Spleen (tissue), 11 donors: Measurements from ENCODE around the gene HMGA1. TPM values are rescaled to one million over a fixed set of nuclear protein-coding genes. Genes with fewer than 3 reads are reported as not detected.
"Not testable (repeated sequence)": the region's sequence is repeated elsewhere in the genome, so short reads cannot be mapped to it uniquely, and the experiment has no call there.

ENCODE experiments used
- DNase-seq: peaks from one replicate; pipeline ENCODE4 v3.0.0-alpha.2; 2020
- H3K27ac ChIP-seq, 8 donors: fragments of 200-600 bp; sonication (generic) in 7 of 8; 1 replicate in 4 of 8; 2 replicates in 4 of 8; pipeline versions ENCODE4 v1.5.0 to v1.8.0; 2016 to 2021; ENCODE audit warnings: inconsistent platforms in 4 of 8, mild to moderate bottlenecking in 4 of 8, moderate library complexity in 1 of 8
- H3K27me3 ChIP-seq, 7 donors: fragments of 200-600 bp; sonication (generic) in 6 of 7; replicated peaks in 1 of 7; 1 replicate in 4 of 7; 2 replicates in 3 of 7; pipeline versions ENCODE4 v1.5.0 to v1.8.0; 2016 to 2021; ENCODE audit warnings: inconsistent platforms in 3 of 7, mild to moderate bottlenecking in 1 of 7
- H3K36me3 ChIP-seq, 6 donors: fragments of 200-600 bp; sonication (generic) in 5 of 6; 1 replicate in 4 of 6; 2 replicates in 2 of 6; pipeline versions ENCODE4 v1.5.0 to v1.8.0; 2016 to 2021; ENCODE audit warnings: inconsistent platforms in 2 of 6
- H3K4me1 ChIP-seq, 6 donors: fragments of 200-600 bp; sonication (generic) in 5 of 6; 1 replicate in 3 of 6; 2 replicates in 3 of 6; pipeline versions ENCODE4 v1.5.0 to v1.8.0; 2016 to 2021; ENCODE audit warnings: inconsistent platforms in 3 of 6
- H3K4me3 ChIP-seq, 8 donors: fragments of 200-600 bp; sonication (generic) in 7 of 8; 1 replicate in 4 of 8; 2 replicates in 4 of 8; pipeline versions ENCODE4 v1.5.0 to v1.8.0; 2016 to 2021; ENCODE audit warnings: inconsistent platforms in 4 of 8, mild to moderate bottlenecking in 4 of 8, moderate library complexity in 2 of 8
- H3K9me3 ChIP-seq, 8 donors: fragments of 200-600 bp; sonication (generic) in 7 of 8; 1 replicate in 4 of 8; 2 replicates in 4 of 8; pipeline versions ENCODE4 v1.5.0 to v1.8.0; 2016 to 2021; ENCODE audit warnings: inconsistent platforms in 4 of 8
- POLR2A ChIP-seq, 3 donors: fragments of 450-650 bp; IDR thresholded peaks; one replicate each; pipeline ENCODE4 v1.5.1; 2017; ENCODE audit warnings: antibody characterized with exemption in 3 of 3, mild to moderate bottlenecking in 1 of 3
- POLR2AphosphoS5 ChIP-seq, 3 donors: sonication (generic); formaldehyde crosslinking; IDR thresholded peaks; one replicate each; pipeline ENCODE4 v1.5.1; 2017; ENCODE audit warnings: antibody characterized with exemption in 3 of 3
- WGBS, 5 donors: extraction: QIAGEN DNeasy Blood & Tissue Kit in 3 of 5; methylation state at CpG; one replicate each; pipeline versions ENCODE4 v1.1.5 to v1.1.7; 2013 to 2018; 5-methylcytosine and 5-hydroxymethylcytosine counted together
- intact Hi-C: fragments of 100-400 bp; cut with DNase I; formaldehyde crosslinking; loops from one replicate; pipeline ENCODE4 v1.15.0; 2023; ENCODE audit warnings: low total_unique reads
- polyA plus RNA-seq, 3 donors: library from polyadenylated mRNA; stranded (reverse); fragments of 200-250 nt; gene quantifications; one replicate each; pipeline ENCODE4 v1.2.1, GENCODE V29; 2013
- total RNA-seq, 7 donors: library from RNA; depleted of rRNA in 3 of 7; stranded (reverse); fragments of >200 nt in 3 of 7; fragmentation: NEBNext Ultra II Directional in 4 of 7; extraction: Animal tissue kit (Norgen Biotek cat#: 25700) in 4 of 7; gene quantifications; one replicate each; pipeline versions ENCODE4 v1.1.0 to v1.2.1, GENCODE V29; 2016 to 2021
- TF ChIP-seq, protein P1 (sequence below), 11 experiments: fragments of 200-600 bp in 7 of 11; fragments of 450-650 bp in 4 of 11; sonication (generic) in 4 of 11; IDR thresholded peaks in 8 of 11; conservative IDR thresholded peaks in 3 of 11; 1 replicate in 7 of 11; 2 replicates in 4 of 11; pipeline versions ENCODE4 v1.4.0 to v1.8.0; 2016 to 2021; ENCODE audit warnings: antibody characterized with exemption in 11 of 11, inconsistent platforms in 4 of 11, mild to moderate bottlenecking in 1 of 11
- donor health status: healthy with polysubstance abuse.
- donor health status: DM: no; HTN: no; CAD: no; lungs with moderate emphysema.
- donor health status: DM: no; HTN: no; CAD: no.
- donor health status: Bipolar disorder and iron deficiency.
- donor health status: healthy.
- donor health status: DM: no; HTN: no; CAD: no.
- donor health status: DM: yes; HTN: yes; CAD: no.

HMGA1 gene
- total and polyA plus RNA-seq, 10 donors, result 49.9 to 129 (median 79.6) TPM

DNA sequence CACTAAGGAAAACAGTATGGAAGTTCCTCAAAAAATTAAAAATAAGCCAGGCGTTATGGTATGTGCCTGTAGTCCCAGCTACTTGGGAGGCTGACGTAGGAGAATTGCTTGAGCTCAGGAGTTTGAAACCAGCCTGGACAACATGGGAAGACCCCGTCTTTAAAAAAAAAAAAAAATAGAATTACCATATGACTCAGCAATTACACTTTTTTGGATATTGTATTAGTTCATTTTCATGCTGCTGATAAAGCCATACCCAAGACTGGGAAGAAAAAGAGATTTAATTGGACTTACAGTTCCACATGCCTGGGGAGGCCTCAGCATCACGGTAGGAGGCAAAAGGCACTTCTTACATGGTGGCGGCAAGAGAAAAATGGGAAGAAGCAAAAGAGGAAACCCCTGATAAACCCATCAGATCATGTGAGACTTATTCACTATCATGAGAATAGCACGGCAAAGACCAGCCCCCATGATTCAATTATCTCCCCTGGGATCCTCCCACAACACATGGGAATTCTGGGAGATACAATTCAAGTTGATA is 22.9 kb downstream of the HMGA1 start:
- H3K36me3 ChIP-seq, result peaks cover 0 to 7% (median 0%) of the 10 kb centered on the region in 6 donors
- WGBS, 5 donors, result 83 to 96% (median 85%) methylated on average over 6 of the region's 6 CpGs
- TF ChIP-seq, protein P1, sequence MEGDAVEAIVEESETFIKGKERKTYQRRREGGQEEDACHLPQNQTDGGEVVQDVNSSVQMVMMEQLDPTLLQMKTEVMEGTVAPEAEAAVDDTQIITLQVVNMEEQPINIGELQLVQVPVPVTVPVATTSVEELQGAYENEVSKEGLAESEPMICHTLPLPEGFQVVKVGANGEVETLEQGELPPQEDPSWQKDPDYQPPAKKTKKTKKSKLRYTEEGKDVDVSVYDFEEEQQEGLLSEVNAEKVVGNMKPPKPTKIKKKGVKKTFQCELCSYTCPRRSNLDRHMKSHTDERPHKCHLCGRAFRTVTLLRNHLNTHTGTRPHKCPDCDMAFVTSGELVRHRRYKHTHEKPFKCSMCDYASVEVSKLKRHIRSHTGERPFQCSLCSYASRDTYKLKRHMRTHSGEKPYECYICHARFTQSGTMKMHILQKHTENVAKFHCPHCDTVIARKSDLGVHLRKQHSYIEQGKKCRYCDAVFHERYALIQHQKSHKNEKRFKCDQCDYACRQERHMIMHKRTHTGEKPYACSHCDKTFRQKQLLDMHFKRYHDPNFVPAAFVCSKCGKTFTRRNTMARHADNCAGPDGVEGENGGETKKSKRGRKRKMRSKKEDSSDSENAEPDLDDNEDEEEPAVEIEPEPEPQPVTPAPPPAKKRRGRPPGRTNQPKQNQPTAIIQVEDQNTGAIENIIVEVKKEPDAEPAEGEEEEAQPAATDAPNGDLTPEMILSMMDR (IDR thresholded peaks at IDR 0.05 in 8 of 11, conservative IDR thresholded peaks at IDR 0.05 in 3 of 11), result no peak
- TF ChIP-seq POLR2A (IDR thresholded peaks at IDR 0.05) (no peak), POLR2AphosphoS5 (IDR thresholded peaks at IDR 0.05) (no peak)
- H3K4me1 ChIP-seq, result no peaks in the 10 kb centered on the region
- intact Hi-C loops, result no loop called here
- no peak overlapping the region for H3K4me3 ChIP-seq
- H3K27me3 ChIP-seq, result no peaks in the 10 kb centered on the region
- H3K27ac ChIP-seq, result no peak overlapping the region
- H3K9me3 ChIP-seq, result peaks cover 0 to 32% (median 14%) of the 10 kb centered on the region in 8 donors
- no peak for DNase-seq

DNA sequence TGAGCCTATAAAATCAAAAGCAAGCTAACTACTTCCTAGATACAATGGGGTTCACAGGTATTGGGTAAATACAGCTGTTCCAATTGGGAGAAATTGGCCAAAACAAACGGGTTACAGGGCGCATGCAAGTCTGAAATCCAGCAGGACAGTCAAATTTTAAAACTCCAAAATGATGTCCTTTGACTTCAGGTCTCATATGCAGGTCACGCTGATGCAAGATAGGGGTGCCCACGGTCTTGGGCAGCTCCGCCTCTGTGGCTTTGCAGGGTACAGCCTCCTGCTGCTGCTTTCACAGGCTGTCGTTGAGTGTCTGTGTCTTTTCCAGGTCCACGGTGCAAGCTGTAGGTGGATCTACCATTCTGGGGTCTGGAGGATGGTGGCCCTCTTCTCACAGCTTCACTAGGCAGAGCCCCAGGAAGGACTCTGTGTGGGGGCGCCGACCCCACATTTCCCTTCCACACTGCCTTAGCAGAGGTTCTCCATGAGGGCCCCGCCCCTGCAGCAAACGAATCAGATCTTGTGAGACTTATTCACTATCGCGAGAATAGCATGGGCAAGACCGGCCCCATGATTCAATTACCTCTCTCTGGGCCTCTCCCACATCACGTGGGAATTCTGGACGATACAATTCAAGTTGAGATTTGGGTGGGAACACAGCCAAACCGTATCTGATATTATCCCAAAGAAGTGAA is 24.0 kb downstream of the HMGA1 start:
- peak; percentile 16 for DNase-seq
- Histone ChIP-seq H3K4me1 (no peaks in the 10 kb centered on the region), H3K36me3 (peaks cover 0 to 7% (median 0%) of the 10 kb centered on the region in 6 donors), H3K9me3 (peaks cover 0 to 32% (median 14%) of the 10 kb centered on the region in 8 donors), H3K27ac (no peak overlapping the region), H3K4me3 (no peak overlapping the region), H3K27me3 (no peaks in the 10 kb centered on the region)
- WGBS, 5 donors, result 83 to 92% (median 87%) methylated on average over 17 of the region's 17 CpGs
- intact Hi-C loops, result no loop called here
- TF ChIP-seq POLR2AphosphoS5 (IDR thresholded peaks at IDR 0.05) (no peak), POLR2A (IDR thresholded peaks at IDR 0.05) (no peak)
- TF ChIP-seq, protein P1 (IDR thresholded peaks at IDR 0.05 in 8 of 11, conservative IDR thresholded peaks at IDR 0.05 in 3 of 11), result no peak

DNA sequence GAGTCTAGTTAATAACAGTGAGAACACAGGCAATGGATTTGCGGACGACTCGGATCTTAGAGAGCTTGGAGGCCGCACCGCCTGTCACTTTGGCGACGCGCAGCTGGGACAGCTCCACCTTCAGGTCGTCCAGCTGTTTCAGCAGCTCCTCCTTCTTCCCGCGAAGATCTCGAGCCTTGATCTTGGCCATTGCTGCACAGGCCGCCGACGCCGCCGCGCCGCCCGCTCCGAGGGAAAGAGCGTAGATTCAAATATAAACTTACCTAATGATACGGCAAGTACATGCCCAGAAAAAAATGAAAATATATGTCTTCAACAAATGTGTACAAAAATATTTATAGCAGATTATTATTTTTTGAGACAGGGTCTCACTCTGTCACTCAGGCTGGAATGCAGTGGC is 26.8 kb downstream of the HMGA1 start:
- H3K27ac ChIP-seq, intact Hi-C loops, H3K4me3 ChIP-seq, H3K36me3 ChIP-seq, H3K4me1 ChIP-seq, DNase-seq, H3K27me3 ChIP-seq: not testable (repeated sequence)
- WGBS, 5 donors, result 93 to 95% (median 93%) methylated on average over 23 of the region's 23 CpGs
- peaks cover 0 to 32% (median 14%) of the 10 kb centered on the region in 8 donors for H3K9me3 ChIP-seq

DNA sequence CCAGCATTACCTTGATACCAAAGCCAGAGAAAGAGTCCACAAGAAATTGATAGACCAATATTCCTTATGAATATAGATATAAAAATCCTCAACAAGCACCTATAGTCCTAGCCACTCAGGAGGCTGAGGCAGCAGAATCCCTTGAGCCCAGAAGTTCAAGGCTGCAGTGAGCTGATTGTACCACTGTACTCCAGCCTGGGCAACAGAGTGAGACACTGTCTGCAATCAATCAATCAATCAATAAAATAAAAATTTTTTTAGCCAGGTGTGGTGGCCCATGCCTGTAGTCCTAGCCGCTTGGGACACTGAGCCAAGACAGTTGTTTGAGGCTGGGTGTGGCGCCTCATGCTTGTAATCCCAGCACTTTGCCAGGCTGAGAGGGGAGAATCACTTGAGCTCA is 31.1 kb downstream of the HMGA1 start:
- Histone ChIP-seq H3K27ac (no peak overlapping the region), H3K9me3 (peaks cover 0 to 12% (median 10%) of the 10 kb centered on the region in 8 donors), H3K4me3 (no peak overlapping the region), H3K27me3 (no peaks in the 10 kb centered on the region), H3K4me1 (peaks cover 4 to 15% (median 12%) of the 10 kb centered on the region in 6 donors), H3K36me3 (peaks cover 0 to 7% (median 0%) of the 10 kb centered on the region in 6 donors)
- WGBS, 5 donors, result 94 to 100% (median 100%) methylated on average over 2 of the region's 2 CpGs
- TF ChIP-seq POLR2AphosphoS5 (IDR thresholded peaks at IDR 0.05) (no peak), POLR2A (IDR thresholded peaks at IDR 0.05) (no peak)
- TF ChIP-seq, protein P1 (IDR thresholded peaks at IDR 0.05 in 8 of 11, conservative IDR thresholded peaks at IDR 0.05 in 3 of 11), result no peak
- intact Hi-C loops, result no loop called here
- DNase-seq, result no peak

DNA sequence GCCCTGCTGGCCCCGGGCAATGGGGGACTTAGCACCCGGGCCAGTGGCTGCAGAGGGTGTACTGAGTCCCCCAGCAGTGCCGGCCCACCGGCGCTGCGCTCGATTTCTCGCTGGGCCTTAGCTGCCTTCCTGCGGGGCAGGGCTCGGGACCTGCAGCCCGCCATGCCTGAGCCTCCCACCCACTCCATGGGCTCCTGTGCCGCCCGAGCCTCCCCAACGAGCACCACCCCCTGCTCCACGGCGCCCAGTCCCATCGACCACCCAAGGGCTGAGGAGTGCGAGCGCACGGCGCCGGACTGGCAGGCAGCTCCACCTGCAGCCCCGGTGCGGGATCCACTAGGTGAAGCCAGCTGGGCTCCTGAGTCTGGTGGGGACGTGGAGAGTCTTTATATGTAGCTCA is 32.5 kb downstream of the HMGA1 start:
- 91 to 97% (median 95%) methylated on average over 4 to 22 of the region's 25 CpGs; no CpG with 5 or more reads in 1 of the 5 donors for WGBS, 5 donors
- DNase-seq, H3K27ac ChIP-seq, intact Hi-C loops, H3K27me3 ChIP-seq, H3K9me3 ChIP-seq, H3K36me3 ChIP-seq, H3K4me3 ChIP-seq: not testable (repeated sequence)
- H3K4me1 ChIP-seq, result peaks cover 4 to 27% (median 23%) of the 10 kb centered on the region in 6 donors

DNA sequence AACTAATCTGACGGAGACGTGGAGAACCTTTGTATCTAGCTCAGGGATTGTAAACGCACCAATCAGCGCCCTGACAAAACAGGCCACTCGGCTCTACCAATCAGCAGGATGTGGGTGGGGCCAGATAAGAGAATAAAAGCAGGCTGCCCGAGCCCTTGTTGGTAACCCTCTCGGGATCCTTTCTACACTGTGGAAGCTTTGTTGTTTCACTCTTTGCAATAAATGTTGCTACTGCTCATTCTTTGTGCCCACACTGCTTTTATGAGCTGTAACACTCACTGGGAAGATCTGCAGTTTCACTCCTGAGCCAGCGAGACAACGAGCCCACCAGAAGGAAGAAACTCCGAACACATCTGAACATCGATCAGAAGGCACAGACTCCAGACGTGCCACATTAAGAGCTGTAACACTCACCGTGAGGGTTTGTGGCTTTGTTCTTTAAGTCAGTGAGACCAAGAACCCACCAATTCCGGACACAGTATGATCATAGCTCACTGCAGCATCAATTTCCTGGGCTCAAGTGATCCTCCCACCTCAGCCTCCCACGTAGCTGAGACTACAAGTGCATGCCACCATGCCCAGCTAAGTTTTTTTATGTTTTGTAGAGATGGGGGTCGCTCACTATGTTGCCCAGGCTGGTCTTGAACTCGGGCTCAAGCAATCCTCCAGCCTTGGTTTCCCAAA is 33.1 kb downstream of the HMGA1 start:
- DNase-seq, H3K4me3 ChIP-seq, H3K27me3 ChIP-seq, intact Hi-C loops, H3K9me3 ChIP-seq, H3K36me3 ChIP-seq: not testable (repeated sequence)
- peaks cover 4 to 28% (median 23%) of the 10 kb centered on the region in 6 donors for H3K4me1 ChIP-seq
- H3K27ac ChIP-seq, result peak overlapping the region in 1 of 8 donors; percentile 10
- WGBS, 5 donors, result 72 to 84% (median 76%) methylated on average over 17 of the region's 17 CpGs
